Endothelial cell of umbilical vein (primary cell): ENCODE results near the gene ACOX3. TPM values are rescaled to one million over a fixed set of nuclear protein-coding genes. Genes with fewer than 3 reads are reported as not detected.

Experiments used
- BruUV-seq: library from RNA; stranded (reverse); fragments of 400-500 nt; replicated peaks from 2 replicates; lab custom pipeline; 2021; lab: Mats Ljungman, UMichigan
- CTCF ChIA-PET: fragments of 300-600, 350-600 bp; sonication (Branson Sonifier 250); formaldehyde crosslinking; loops from one replicate; lab custom pipeline; 2021; ENCODE audit warnings: antibody characterized with exemption, inconsistent platforms; lab: Charles Lee
- POLR2A ChIA-PET: fragments of 300-600, 350-600 bp; sonication (Branson Sonifier 250); formaldehyde crosslinking; loops from one replicate; lab custom pipeline; 2021; ENCODE audit warnings: antibody characterized with exemption, inconsistent platforms; lab: Charles Lee
- DNase-seq: peaks from one replicate; pipeline ENCODE4 v3.0.0-alpha.2; 2011; ENCODE audit warnings: low read depth, low spot score
- FAIRE-seq: peaks from 2 replicates; lab custom pipeline; 2011; peaks lifted over from hg19 to GRCh38; lab: Jason Lieb, UNC
- H2AFZ ChIP-seq: 2 replicates; pipeline ENCODE4 v1.6.0; 2012; ENCODE audit warnings: low read depth, low read length, control low read depth, inconsistent platforms
- H3K27ac ChIP-seq: 2 replicates; pipeline ENCODE4 v1.5.1; 2011; ENCODE audit warnings: low read depth, mild to moderate bottlenecking, control low read depth, low read length, moderate library complexity; ENCODE audit not compliant: insufficient read depth
- H3K27me3 ChIP-seq, 2 experiments: 2 replicates each; pipeline versions ENCODE4 v1.6.0 to v1.6.1; 2011; ENCODE audit warnings: low read length in 2 of 2, mixed read lengths in 1 of 2; ENCODE audit not compliant: control insufficient read depth in 2 of 2, insufficient read depth in 2 of 2
- H3K36me3 ChIP-seq, 2 experiments: 2 replicates in 1 of 2; 3 replicates in 1 of 2; pipeline ENCODE4 v1.5.1; 2011; ENCODE audit warnings: low read length in 2 of 2, mild to moderate bottlenecking in 1 of 2, moderate library complexity in 1 of 2; ENCODE audit not compliant: control insufficient read depth in 2 of 2, insufficient read depth in 2 of 2; ENCODE audit errors: extremely low read depth in 1 of 2
- H3K4me1 ChIP-seq: 3 replicates; pipeline ENCODE4 v1.5.1; 2011; ENCODE audit warnings: mild to moderate bottlenecking, low read length; ENCODE audit not compliant: control insufficient read depth, insufficient read depth; ENCODE audit errors: extremely low read depth
- H3K4me2 ChIP-seq: 2 replicates; pipeline ENCODE4 v1.6.1; 2011; ENCODE audit warnings: low read length, control low read depth, mixed read lengths; ENCODE audit not compliant: insufficient read depth
- H3K4me3 ChIP-seq, 3 experiments: fragments of 200-600 bp in 1 of 3; sonication (generic), shearing (Covaris generic) in 1 of 3; replicated peaks in 1 of 3; 2 replicates each; pipeline ENCODE4 v1.5.1; 2011 to 2016; ENCODE audit warnings: control low read depth in 3 of 3, low read length in 3 of 3, mild to moderate bottlenecking in 2 of 3, inconsistent platforms in 1 of 3, low read depth in 1 of 3, moderate library complexity in 1 of 3; ENCODE audit not compliant: insufficient read depth in 1 of 3
- H3K79me2 ChIP-seq: 2 replicates; pipeline ENCODE4 v1.6.0; 2012; ENCODE audit warnings: low read length, inconsistent platforms; ENCODE audit not compliant: control insufficient read depth, insufficient read depth
- H3K9ac ChIP-seq: replicated peaks from 2 replicates; pipeline ENCODE3; 2011; ENCODE audit warnings: low read length, control low read depth; ENCODE audit not compliant: insufficient read depth; ENCODE audit errors: extremely low read depth
- H3K9me1 ChIP-seq: replicated peaks from 3 replicates; pipeline ENCODE4 v1.6.0; 2011; ENCODE audit warnings: mild to moderate bottlenecking, low read length; ENCODE audit not compliant: control insufficient read depth, insufficient read depth; ENCODE audit errors: extremely low read depth
- H3K9me3 ChIP-seq: replicated peaks from 2 replicates; pipeline ENCODE4 v1.5.1; 2012; ENCODE audit warnings: low read length, inconsistent platforms; ENCODE audit not compliant: control insufficient read depth, insufficient read depth
- H4K20me1 ChIP-seq: replicated peaks from 2 replicates; pipeline ENCODE3; 2011; ENCODE audit warnings: mild to moderate bottlenecking, low read length; ENCODE audit not compliant: control insufficient read depth, insufficient read depth; ENCODE audit errors: extremely low read depth
- CTCF ChIP-seq, 2 donors: IDR thresholded peaks; 1 replicate in 1 of 2; 2 replicates in 1 of 2; pipeline ENCODE4 v1.5.1; 2011; ENCODE audit warnings: low read length in 2 of 2, mild to moderate bottlenecking in 2 of 2, moderate library complexity in 2 of 2, control low read depth in 1 of 2, inconsistent platforms in 1 of 2, low read depth in 1 of 2; ENCODE audit not compliant: insufficient read depth in 1 of 2; ENCODE audit errors: extremely low read depth in 1 of 2
- EZH2 ChIP-seq: IDR thresholded peaks from 2 replicates; pipeline ENCODE4 v1.6.1; 2012; ENCODE audit warnings: borderline replicate concordance, low read depth, mild to moderate bottlenecking, moderate library complexity, low read length, inconsistent platforms; ENCODE audit not compliant: severe bottlenecking
- FOS ChIP-seq: IDR thresholded peaks from 2 replicates; pipeline ENCODE4 v1.6.1; 2011; ENCODE audit warnings: mild to moderate bottlenecking, low read length, moderate library complexity, borderline replicate concordance; ENCODE audit not compliant: insufficient read depth
- JUN ChIP-seq: IDR thresholded peaks from 2 replicates; pipeline ENCODE4 v1.6.1; 2011; ENCODE audit warnings: borderline replicate concordance, low read depth; ENCODE audit not compliant: insufficient read length, insufficient read depth
- MYC ChIP-seq: IDR thresholded peaks from one replicate; pipeline ENCODE4 v1.6.1; 2011; ENCODE audit warnings: mild to moderate bottlenecking, low read depth, low read length
- POLR2A ChIP-seq: IDR thresholded peaks from 2 replicates; pipeline ENCODE4 v1.6.1; 2012; ENCODE audit warnings: low read depth, mild to moderate bottlenecking, control low read depth, low read length
- POLR2AphosphoS5 ChIP-seq: IDR thresholded peaks from 2 replicates; pipeline ENCODE4 v1.6.1; 2012; ENCODE audit warnings: low read depth, mild to moderate bottlenecking, control low read depth, low read length, moderate library complexity; ENCODE audit not compliant: insufficient read depth
- dilution Hi-C: fragments of 300-500 bp; cut with MboI; formaldehyde crosslinking; loops from one replicate; pipeline ENCODE4 v1.15.0; 2019; ENCODE audit warnings: low sequenced_read_pairs; ENCODE audit not compliant: extremely low pct_ligation_motif_present
- intact Hi-C: fragments of 100-400 bp; cut with micrococcal nuclease; formaldehyde crosslinking; loops from one replicate; pipeline ENCODE4 v1.10.0; 2022
- polyA plus RNA-seq, 4 experiments: library from polyadenylated mRNA; depleted of rRNA in 3 of 4; stranded (reverse) in 3 of 4; unstranded in 1 of 4; fragments of >200 nt; gene quantifications; 2 replicates each; pipeline versions ENCODE4 v1.2.1 to v1.2.3, GENCODE V29; 2011 to 2012; ENCODE audit warnings: missing spikeins in 1 of 4
- total RNA-seq: library from RNA; stranded (reverse); gene quantifications from 2 replicates; pipeline ENCODE4 v1.2.3, GENCODE V29; 2021

The ACOX3 gene
- total and polyA plus RNA-seq, 2 donors (not counting 3 experiments of a cell fraction or from before 2014, with no cell fraction given) = 13.0 to 26.3 TPM

- H3K9me3 ChIP-seq = no peaks in the 10 kb centered on the region
- H3K9me1 ChIP-seq = no peaks in the 10 kb centered on the region
- TF ChIP-seq EZH2 (no peak), MYC (no peak), CTCF (IDR thresholded peaks at IDR 0.05; ENCODE audit: extremely low read depth in 1 of 2, insufficient read depth in 1 of 2, low read depth in 1 of 2, low read length in 2 of 2) (no peak), JUN (no peak), FOS (no peak), POLR2AphosphoS5 (no peak), POLR2A (no peak)
- BruUV-seq = no TSS peak
- ChIA-PET CTCF (interaction anchor here (0.6 kb wide), 1 partner anchor 55 kb away, joined by 3 read pairs; no protein-coding TSS in a partner anchor), POLR2A (no interaction called here)
- H3K36me3 ChIP-seq = no peaks in the 10 kb centered on the region
- H3K27me3 ChIP-seq = peaks cover 0 to 2% of the 10 kb centered on the region in 2 experiments
- dilution Hi-C loops (no loop called here), intact Hi-C loops (no loop called here)
- no peak overlapping the region for H3K4me3 ChIP-seq
- no peaks in the 10 kb centered on the region for H4K20me1 ChIP-seq
- DNase-seq (no peak), FAIRE-seq (no peak)
- no peak overlapping the region for H2AFZ ChIP-seq
- H3K79me2 ChIP-seq = no peaks in the 10 kb centered on the region
- no peaks in the 10 kb centered on the region for H3K4me1 ChIP-seq
- H3K9ac ChIP-seq = no peak overlapping the region
- H3K27ac ChIP-seq = no peak overlapping the region
- H3K4me2 ChIP-seq = no peak overlapping the region
Measured at GRCh38 chr4:8347660-8348059, 92.9 kb downstream of the ACOX3 start.
